ENCODE data around the gene METTL16. TPM values are rescaled to one million over a fixed set of nuclear protein-coding genes. Genes with fewer than 3 reads are reported as not detected.

METTL16 gene
- total and polyA plus RNA-seq, 9 of the 15 experiments (the other 6 are each of a cell fraction or from before 2014, with no cell fraction given): 12.1 to 30.5 (median 19.8) TPM

- Histone ChIP-seq H3K4me3 (no peak overlapping the region), H3K4me1 (replicated peaks in 1 of 2; ENCODE audit: control insufficient read depth in 2 of 2, insufficient read depth in 2 of 2, low read length in 2 of 2) (peaks cover 0 to 21% of the 10 kb centered on the region in 2 experiments; a peak in 3 of 5 replicates), H3K9me1 (ENCODE audit: control insufficient read depth, insufficient read depth, low read length) (no peaks in the 10 kb centered on the region), H3K9me3 (replicated peaks; ENCODE audit: control insufficient read depth, insufficient read depth, low read depth, low read length) (no peaks in the 10 kb centered on the region), H3K79me2 (ENCODE audit: control insufficient read depth, insufficient read depth, low read length) (no peaks in the 10 kb centered on the region), H3K4me2 (ENCODE audit: insufficient read depth, low read length) (no peak overlapping the region), H4K20me1 (replicated peaks; ENCODE audit: control insufficient read depth, insufficient read depth, low read length) (no peaks in the 10 kb centered on the region), H3K36me3 (ENCODE audit: control insufficient read depth, insufficient read depth, low read length) (no peaks in the 10 kb centered on the region), H2AFZ (ENCODE audit: low read depth, low read length) (no peak overlapping the region), H3K27me3 (ENCODE audit: control insufficient read depth in 2 of 2, insufficient read depth in 2 of 2, low read length in 2 of 2) (no peaks in the 10 kb centered on the region), H3K27ac (ENCODE audit: extremely low read depth, low read depth, low read length) (no peak overlapping the region), H3K9ac (ENCODE audit: insufficient read depth in 1 of 2, low read depth in 2 of 2, low read length in 2 of 2) (no peak overlapping the region; a peak in 1 of 4 replicates)
- no peak for TF ChIP-seq RBM39 (optimal IDR thresholded peaks at IDR 0.05; ENCODE audit: low read depth, low read length)
- TF ChIP-seq ZNF639 (CRISPR knock-in tag; conservative IDR thresholded peaks at IDR 0.05 in 1 of 2, IDR thresholded peaks at IDR 0.05 in 1 of 2): no peak
- no peak for TF ChIP-seq ZNF785 (CRISPR knock-in tag; IDR thresholded peaks at IDR 0.05)
- no peak for TF ChIP-seq MYNN (IDR thresholded peaks at IDR 0.05)
- no peak for TF ChIP-seq MYNN (CRISPR knock-in tag; IDR thresholded peaks at IDR 0.05)
- no peak for TF ChIP-seq MNT (conservative IDR thresholded peaks at IDR 0.05)
- no peak for TF ChIP-seq SMARCA5 (IDR thresholded peaks at IDR 0.05)
- no peak for TF ChIP-seq KDM1A (IDR thresholded peaks at IDR 0.05)
- no peak for TF ChIP-seq TAF15 (IDR thresholded peaks at IDR 0.05; ENCODE audit: low read depth, low read length)
- no peak for TF ChIP-seq RFX7 (CRISPR knock-in tag; IDR thresholded peaks at IDR 0.05)
- TF ChIP-seq HDAC3 (IDR thresholded peaks at IDR 0.05; ENCODE audit: borderline replicate concordance, partially characterized antibody): no peak
- TF ChIP-seq POLR2A (conservative IDR thresholded peaks at IDR 0.05): no peak
- no peak for TF ChIP-seq CHD1 (IDR thresholded peaks at IDR 0.05; ENCODE audit: low read length)
- FAIRE-seq (no peak), DNase-seq (ENCODE audit: extremely low read depth in 1 of 4, low spot score in 3 of 4) (no peak), ATAC-seq (no peak)
- ChIA-PET CTCF (ENCODE audit: low intra/inter-chr PET ratio) (no interaction called here), POLR2A (interaction anchor here (0.6 to 0.8 kb wide), 2 partner anchors 41 to 416 kb away, joined by 3 read pairs; no protein-coding TSS in a partner anchor)
- in situ Hi-C loops (cut with MboI): loop anchor here (5.0 kb wide), 1 partner anchor 38 kb away; no protein-coding TSS in a partner anchor
- intact Hi-C loops (cut with micrococcal nuclease): no loop called here
- WGBS (ENCODE audit: insufficient coverage, low coverage, missing lambda C conversion rate): 65% methylated on average over 7 of the region's 11 CpGs
- no TSS peak for BruUV-seq (replicated peaks)
These were observed 137.0 kb downstream of the METTL16 start for GRCh38 chr17:2374549-2375285.

All from K562 (cell line).